Activated CD8-positive, alpha-beta memory T cell treated with anti-CD3 and anti-CD28 coated beads, Interleukin-2, amount 50 U/mL, for 1 hour (primary cell): Measurements from ENCODE around the gene FAM20C.
"Not testable (repeated sequence)": the region's sequence is repeated elsewhere in the genome, so short reads cannot be mapped to it uniquely, and the experiment has no call there.

Experiments
- DNase-seq: peaks from one replicate; pipeline ENCODE4 v3.0.0-alpha.2; 2020; ENCODE audit errors: extremely low read depth

FAM20C gene

DNA sequence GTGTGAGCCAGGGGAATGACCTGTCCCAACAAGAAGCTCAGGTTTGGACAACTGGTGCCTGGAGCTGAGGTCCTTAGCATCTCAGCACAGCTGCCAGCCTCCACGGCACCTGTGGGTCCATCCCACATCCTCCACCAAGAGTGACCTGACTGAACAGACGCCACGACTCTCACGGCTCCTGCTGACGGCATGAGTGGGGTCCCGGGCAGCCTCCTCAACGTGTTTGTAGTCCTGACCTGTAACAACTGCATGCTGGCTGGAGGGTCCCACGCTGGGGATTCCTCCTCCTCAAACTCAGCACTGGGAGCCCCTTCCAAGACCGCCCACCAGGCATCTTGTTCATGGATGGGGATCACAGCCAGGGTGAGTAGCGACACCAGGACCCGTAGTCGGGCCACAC, 36.2 kb downstream of the FAM20C start:
- DNase-seq = no peak

DNA sequence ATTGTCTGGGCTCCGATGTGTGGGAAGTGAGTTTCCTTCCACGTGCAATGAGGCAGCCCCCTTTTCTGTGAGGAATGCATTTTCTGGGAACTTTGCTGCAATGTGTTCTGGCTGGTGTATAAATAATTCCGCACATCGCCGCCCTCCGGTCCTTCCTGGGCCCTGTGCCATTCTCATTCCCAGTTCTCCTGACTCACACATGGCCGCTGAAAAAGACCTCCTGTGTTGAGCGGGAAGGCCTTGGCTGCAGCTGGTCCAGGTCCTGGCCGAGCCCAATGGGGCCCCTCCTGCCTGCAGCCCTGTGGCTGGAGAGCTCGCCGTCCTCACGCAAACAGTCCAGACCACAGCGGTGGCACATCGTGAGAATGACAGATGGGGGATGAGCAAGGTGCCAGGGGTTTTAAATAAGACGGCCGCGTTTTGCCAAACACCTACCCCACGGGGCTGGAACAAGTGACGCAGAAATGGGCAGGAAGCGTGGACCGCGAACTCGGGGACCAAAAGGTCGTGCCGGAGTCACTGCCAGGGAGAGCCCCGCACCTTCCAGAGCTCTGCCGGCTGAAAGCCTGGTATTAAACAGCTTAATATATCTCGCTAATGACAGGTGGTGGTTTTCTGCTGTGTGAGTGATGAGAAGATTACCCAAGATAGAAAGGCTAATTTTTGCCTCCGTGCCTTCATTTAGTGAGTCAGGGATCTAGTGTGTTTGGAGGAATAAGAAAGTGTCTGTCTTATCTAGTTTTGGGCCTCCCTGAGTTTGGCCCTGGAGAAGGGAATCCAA, 37.0 kb downstream of the FAM20C start:
- no peak for DNase-seq

GRCh38 chr7:230274-230673, 37.9 kb downstream of the FAM20C start:
- no peak for DNase-seq

DNA sequence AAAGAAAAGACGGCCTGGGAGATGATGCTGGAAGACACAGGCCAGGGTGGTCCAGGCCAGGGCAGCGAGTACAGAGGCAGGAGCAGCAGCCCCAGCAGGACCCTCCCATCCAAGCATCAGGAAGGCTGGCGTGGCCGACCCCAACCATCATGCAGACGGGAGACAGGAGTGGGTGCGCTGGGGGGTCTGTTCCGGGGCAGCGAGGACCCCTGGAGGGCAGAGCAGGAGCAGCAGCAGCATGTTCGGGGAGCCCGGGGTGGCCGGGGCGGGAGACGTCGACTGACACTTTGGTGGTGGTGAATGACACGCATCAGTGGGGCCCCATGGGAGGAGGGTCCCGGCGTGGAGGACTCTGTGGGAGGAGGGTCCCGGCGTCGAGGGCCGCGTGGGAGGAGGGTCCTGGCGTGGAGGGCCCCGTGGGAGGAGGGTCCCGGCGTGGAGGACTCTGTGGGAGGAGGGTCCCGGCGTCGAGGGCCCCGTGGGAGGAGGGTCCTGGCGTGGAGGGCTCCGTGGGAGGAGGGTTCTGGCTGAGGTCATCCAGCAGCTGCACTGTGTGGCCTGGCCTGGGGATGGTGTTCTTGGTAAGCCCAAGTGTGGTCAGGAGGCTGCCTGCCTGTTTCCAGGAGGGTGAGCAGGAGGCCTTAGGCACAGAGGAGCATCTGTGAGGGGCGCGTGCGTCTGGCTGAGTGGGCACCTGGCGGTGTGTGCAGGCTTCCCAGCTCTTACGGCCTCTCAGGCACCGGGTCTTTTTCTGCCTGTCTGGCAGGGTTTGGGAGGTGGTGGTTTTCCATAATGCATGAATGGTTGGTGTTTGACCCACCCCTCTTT, 38.9 kb downstream of the FAM20C start:
- no peak for DNase-seq

- DNase-seq = no peak
These were observed 39.5 kb downstream of the FAM20C start for GRCh38 chr7:231858-232246.

DNA sequence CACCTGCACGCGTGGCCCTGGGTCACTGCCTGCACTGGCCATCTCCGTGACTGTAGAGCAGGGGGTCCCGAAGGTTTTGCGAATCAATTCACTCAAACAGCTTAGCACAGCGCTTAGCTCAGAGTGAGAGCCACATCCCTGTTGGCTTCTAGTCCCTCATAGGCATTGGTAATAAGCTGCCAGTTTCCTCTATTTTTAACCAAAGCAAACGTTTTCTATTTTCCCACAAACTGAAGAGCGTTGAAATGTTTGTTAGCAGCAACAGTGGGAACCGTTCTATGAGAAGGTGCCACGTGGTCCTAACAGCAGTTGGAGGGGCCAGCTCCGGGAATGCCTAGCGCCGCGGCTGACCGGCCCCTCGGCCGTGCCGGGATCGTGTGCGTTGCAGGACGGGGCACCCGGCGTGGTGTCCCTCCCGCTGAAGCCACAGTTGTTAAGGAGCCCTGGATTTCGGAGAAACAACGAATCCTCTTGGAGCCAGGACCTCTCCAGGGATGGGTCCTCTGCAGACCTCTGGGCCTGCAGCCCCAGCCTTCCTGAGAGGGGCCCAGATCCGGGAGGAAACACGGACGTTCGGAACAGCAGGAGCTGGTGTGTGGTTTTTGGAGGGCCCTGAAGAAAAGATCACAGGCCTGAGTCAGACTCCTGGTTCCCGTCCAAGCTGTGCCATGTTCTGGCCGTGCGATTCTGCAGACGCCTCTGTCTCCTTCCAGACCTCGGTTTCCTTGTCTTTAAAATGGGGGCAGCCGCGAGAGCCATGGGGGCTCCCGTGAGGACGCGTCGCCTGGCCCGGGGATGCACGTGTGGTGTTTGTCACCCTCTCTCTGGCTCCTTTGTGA, 40.3 kb downstream of the FAM20C start:
- no peak for DNase-seq

DNA sequence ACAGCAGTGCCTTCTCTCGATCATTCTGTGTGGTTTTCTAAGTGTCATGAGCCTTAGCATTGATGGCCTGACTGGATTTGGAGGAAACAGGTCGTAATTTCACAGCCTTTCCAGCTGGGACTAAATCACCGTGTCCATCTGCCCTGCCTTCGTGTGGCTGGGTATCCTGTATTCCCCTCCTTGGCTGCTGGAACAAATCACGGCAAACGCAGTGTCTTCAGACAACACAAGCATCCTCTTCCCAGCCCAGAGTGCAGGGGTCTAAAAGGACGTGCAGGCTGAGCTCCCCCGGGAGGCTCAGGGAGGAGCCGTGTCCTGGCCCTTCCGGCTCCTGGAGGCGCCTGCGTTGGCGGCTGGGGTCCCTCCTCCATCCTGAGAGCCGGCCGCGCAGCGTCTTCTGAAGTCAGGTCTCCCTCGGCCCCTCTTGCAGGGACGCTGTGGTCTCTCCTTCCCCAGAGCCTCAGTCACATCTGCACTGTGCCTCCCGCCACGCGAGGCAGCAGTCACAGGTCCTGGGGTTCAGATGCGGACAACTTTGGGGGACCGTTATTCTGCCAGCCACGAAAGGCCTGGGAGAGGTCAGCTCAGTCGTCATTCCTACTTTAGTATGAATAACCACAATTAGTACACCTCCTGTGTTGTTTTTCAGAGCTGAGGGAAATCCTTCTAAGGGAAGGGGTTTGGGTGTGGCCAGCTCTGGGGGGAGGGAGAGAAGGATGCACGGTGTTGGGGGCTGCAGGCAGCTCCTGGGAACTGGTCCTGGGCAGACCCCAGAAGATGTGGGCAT, 41.1 kb downstream of the FAM20C start:
- DNase-seq = no peak

DNA sequence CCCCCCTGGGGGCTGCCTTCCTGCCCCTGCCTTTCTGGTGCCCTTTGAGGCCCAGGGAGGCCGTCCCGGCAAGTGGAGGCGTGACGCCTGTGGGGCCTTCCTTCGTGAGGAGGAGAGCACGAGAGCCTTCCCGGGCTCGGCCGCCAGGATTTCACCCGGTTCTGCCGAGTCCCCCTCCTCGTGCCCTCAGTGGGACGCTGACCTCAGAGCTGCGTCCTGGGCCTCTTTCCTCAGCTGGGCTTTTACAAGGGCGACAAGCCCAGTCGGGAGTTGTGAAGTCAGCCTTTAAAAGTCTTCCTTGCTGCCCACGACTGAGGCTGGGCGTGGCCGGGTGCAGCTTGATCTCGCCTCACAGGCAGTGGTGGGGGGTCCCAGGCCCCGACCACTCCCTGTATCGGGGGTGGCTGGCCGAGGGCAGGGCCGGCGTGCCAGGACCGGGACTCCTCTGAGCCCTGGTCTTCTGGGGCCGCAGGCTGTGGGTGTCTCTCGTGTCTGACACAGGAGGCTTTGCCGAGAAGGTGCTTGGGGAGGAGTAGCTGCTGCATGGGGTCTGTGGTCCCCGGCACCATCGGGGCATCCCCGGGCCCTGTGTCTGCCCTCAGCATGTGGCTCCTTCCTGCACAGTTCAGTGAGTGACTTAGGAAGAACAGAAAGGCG, 41.8 kb downstream of the FAM20C start:
- no peak for DNase-seq

DNA sequence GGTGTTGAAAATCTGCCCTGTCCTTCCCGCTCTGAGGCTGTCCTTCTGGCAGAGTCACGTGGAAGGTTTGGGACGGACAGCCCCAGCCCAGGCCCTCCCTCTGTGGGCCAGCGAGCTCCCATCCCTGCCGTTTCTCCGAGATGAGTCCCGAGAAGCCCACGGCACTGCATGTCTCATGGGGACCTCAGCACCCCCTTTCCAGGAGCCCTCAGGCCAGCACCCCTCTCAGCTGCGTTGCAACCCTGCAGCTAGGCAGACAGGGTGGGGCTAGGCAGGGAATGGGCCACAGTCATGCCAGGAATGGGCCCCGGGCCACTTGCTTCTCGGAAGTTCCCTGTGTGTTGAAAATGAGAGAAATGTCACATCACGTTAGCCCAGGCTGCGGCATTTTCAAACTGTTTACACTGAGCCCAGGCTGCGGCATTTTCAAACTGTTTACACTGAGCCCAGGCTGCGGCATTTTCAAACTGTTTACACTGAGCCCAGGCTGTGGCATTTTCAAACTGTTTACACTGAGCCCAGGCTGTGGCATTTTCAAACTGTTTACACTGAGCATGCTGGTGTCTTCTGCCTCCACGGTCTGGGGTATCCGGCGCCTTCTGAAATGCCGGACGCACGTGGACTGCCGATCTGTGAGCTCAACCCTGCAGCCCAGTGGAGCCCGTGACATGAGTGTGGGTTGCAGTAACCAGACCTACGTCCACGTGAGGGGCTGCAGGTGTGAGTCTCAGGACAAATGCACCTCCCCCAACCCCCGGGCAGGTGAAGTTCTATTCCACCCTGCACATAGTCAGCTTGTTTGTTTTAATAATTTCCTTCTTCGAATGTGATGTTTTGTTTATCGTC, 42.6 kb downstream of the FAM20C start:
- no peak for DNase-seq

GRCh38 chr7:235576-236395, 43.4 kb downstream of the FAM20C start:
- no peak for DNase-seq

- DNase-seq = no peak
These were observed 44.6 kb downstream of the FAM20C start for GRCh38 chr7:236967-237366.

DNA sequence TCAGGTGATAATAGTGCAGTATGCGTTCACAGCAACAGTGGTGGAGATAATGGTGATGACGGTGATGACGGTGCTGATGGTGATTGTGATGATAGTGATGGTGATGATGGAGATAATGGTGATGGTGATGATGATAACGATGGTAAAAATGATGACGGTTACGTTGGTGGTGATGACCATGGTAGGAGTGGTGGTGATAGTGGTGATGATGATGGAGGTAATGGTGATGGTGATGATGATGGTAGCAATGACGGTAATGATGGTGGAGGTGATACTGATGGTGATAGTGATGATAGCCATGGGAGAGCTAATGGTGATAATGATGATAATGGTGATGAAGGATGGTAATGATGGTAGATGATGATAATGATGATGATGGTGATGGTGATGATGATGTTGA, 45.0 kb downstream of the FAM20C start:
- no peak for DNase-seq

DNA sequence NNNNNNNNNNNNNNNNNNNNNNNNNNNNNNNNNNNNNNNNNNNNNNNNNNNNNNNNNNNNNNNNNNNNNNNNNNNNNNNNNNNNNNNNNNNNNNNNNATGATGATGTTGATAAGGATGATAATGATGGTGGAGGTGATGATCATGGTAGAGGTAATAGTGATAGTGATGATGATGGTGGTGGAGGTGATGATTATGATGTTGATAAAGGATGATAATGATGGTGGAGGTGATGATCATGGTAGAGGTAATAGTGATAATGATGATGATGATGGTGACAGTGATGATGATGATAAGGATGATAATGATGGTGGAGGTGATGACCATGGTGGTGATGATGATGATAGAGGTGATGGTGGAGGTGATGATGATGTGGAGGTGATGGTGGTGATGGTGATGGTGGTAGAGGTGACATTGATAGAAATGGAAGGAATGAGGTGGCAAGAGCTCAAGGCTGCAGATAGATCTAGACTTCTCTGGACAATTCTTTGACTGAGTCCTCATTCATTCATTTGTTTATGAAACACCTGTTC, 47.8 kb downstream of the FAM20C start:
- DNase-seq = no peak

DNA sequence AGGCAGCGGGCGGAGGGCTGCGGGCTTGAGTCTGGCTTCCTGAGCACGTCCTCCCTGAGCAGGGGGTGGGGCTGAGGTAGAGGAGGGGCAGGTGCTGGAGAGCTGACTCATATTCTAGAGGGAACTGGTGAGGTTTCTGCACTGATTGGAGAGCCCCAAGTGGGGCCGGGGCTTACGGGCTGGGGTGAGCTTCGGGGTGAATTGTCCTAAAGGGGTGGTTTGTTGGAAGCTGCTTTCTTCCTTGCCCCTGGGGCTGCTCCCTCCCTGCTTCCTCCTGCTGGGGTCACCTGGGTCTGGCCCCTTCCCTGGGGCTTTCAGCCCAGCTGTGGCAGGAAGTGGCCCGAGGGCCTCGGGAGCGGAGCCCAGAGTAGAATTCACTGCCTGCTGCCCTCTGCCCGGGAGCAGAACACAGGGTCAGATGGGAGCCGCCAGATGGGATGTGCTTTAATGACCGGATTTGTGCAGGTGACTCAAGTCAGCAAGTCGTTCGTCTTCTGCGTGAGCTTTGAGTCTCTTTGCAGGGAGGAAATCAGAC, 48.6 kb downstream of the FAM20C start:
- DNase-seq = no peak

DNA sequence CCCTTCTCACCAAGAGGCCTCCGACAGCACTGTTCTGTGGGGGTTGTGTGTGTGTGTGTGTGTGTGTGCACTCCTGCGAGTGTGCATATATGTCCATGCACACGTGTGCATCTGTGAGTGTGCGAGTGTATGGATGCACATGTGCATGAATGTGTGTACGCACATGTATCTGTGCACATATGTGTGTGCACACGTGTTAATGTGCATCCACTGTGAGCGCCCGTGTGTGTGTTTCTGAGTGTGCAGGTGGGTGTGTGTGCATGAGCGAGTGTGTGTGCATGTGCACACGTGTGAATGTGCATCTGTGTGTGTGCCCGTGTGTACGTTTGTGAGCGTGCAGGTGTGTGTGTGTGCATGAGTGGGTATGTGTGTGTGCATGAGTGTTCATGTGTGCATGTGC, 49.1 kb downstream of the FAM20C start:
- no peak for DNase-seq

DNA sequence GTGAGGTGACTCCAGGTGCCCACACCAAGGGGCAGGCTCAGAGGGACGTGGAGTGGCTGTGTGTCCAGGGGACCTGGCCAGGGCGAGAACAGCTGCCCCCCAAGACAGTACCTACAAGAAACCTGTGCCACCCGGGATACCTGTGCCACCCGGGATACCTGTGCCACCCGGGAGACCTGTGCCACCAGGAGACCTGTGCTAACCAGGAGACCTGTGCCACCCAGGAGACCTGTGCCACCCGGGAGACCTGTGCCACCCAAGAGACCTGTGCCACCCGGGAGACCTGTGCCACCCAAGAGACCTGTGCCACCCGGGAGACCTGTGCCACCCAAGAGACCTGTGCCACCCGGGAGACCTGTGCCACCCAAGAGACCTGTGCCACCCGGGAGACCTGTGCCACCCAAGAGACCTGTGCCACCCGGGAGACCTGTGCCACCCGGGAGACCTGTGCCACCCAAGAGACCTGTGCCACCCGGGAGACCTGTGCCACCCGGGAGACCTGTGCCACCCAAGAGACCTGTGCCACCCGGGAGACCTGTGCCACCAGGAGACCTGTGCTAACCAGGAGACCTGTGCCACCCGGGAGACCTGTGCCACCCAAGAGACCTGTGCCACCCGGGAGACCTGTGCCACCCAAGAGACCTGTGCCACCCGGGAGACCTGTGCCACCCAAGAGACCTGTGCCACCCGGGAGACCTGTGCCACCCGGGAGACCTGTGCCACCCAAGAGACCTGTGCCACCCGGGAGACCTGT, 50.6 kb downstream of the FAM20C start:
- DNase-seq = not testable (repeated sequence)

GRCh38 chr7:243580-243978, 51.2 kb downstream of the FAM20C start:
- DNase-seq = not testable (repeated sequence)

DNA sequence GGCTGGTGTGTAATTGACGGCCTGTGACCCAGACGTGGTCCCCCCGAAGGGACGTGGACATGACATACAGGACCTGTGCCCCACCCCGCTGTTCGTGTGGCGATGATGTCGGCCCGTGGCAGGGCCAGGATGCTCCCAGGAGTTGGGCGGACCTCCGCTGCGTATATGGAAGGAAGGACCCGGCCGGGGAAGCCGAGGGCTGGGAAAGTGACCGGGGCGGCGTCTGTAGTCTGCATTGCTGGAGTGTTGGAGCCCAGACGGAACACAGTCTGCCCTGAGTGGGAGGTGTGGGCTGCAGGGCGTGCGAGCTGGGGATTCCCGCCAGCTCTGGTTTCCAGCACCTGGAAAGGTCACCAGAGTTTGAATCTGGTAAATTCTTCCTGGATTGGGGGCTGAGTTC, 52.6 kb downstream of the FAM20C start:
- no peak for DNase-seq
